Smooth muscle cell (in vitro differentiated cells): ENCODE results near the gene SMG5. TPM values are rescaled to one million over a fixed set of nuclear protein-coding genes. Genes with fewer than 3 reads are reported as not detected.

Experiments used
- DNase-seq: peaks from one replicate; lab custom pipeline; 2025; ENCODE audit not compliant: unreplicated experiment; lab: John Stamatoyannopoulos, UW
- H2AFZ ChIP-seq: fragments of 200-600 bp; sonication (generic); 2 replicates; pipeline ENCODE4 v1.6.0; 2016; ENCODE audit warnings: antibody characterized with exemption, low read depth, mild to moderate bottlenecking
- H3F3A ChIP-seq: fragments of 200-600 bp; sonication (generic); 2 replicates; pipeline ENCODE4 v1.6.0; 2017; ENCODE audit warnings: antibody characterized with exemption, low read depth
- H3K27ac ChIP-seq: fragments of 200-600 bp; sonication (generic); 2 replicates; pipeline ENCODE4 v1.5.1; 2016; ENCODE audit warnings: low read depth, mild to moderate bottlenecking
- H3K27me3 ChIP-seq: fragments of 200-600 bp; sonication (generic); 2 replicates; pipeline ENCODE4 v1.6.1; 2016; ENCODE audit warnings: low read depth, mild to moderate bottlenecking
- H3K36me3 ChIP-seq: fragments of 200-600 bp; sonication (generic); 2 replicates; pipeline ENCODE4 v1.5.1; 2016; ENCODE audit warnings: low read depth
- H3K4me1 ChIP-seq: fragments of 200-600 bp; sonication (generic); 2 replicates; pipeline ENCODE4 v1.5.1; 2016; ENCODE audit warnings: low read depth
- H3K4me2 ChIP-seq: fragments of 200-600 bp; sonication (generic); 2 replicates; pipeline ENCODE4 v1.6.0; 2016; ENCODE audit warnings: mild to moderate bottlenecking
- H3K4me3 ChIP-seq: fragments of 200-600 bp; sonication (generic); 2 replicates; pipeline ENCODE4 v1.5.1; 2016; ENCODE audit warnings: mild to moderate bottlenecking
- H3K79me2 ChIP-seq: fragments of 200-600 bp; sonication (generic); 2 replicates; pipeline ENCODE4 v1.6.0; 2016; ENCODE audit warnings: low read depth, mild to moderate bottlenecking
- H3K9ac ChIP-seq: fragments of 200-600 bp; sonication (generic); 2 replicates; pipeline ENCODE4 v1.6.0; 2016; ENCODE audit warnings: low read depth
- H3K9me3 ChIP-seq: fragments of 200-600 bp; sonication (generic); replicated peaks from 2 replicates; pipeline ENCODE4 v1.5.1; 2016; ENCODE audit warnings: low read depth
- H4K20me1 ChIP-seq: fragments of 200-600 bp; sonication (generic); 2 replicates; pipeline ENCODE4 v1.6.0; 2016; ENCODE audit warnings: low read depth
- CTCF ChIP-seq: fragments of 200-600 bp; sonication (generic); IDR thresholded peaks from 2 replicates; pipeline ENCODE4 v1.5.1; 2017; ENCODE audit warnings: borderline replicate concordance, mild to moderate bottlenecking, antibody characterized with exemption; ENCODE audit not compliant: insufficient read depth, poor library complexity, severe bottlenecking
- WGBS: methylation state at CpG from one replicate; pipeline ENCODE4 v1.1.7; 2016; ENCODE audit warnings: low lambda C conversion rate; 5-methylcytosine and 5-hydroxymethylcytosine counted together
- polyA plus RNA-seq: library from polyadenylated mRNA; unstranded; fragments of >200 nt; fragmentation: Nextera tagmentation; extraction: Ambion mirVana; gene quantifications from 2 replicates; pipeline ENCODE4 v1.2.1, GENCODE V29; 2016
- total RNA-seq: library from RNA; depleted of rRNA; stranded (reverse); fragments of >200 nt; gene quantifications from 2 replicates; pipeline ENCODE4 v1.2.3, GENCODE V29; 2014

The SMG5 gene
- total and polyA plus RNA-seq, 2 experiments from 2014 or later = 42.3 to 47.4 TPM

- Histone ChIP-seq H3K27ac (no peak overlapping the region), H3K9ac (no peak overlapping the region), H3F3A (no peaks in the 10 kb centered on the region), H3K4me3 (no peak overlapping the region), H3K4me2 (no peak overlapping the region), H3K79me2 (peaks cover 34% of the 10 kb centered on the region), H2AFZ (no peak overlapping the region), H4K20me1 (peaks cover 30% of the 10 kb centered on the region), H3K9me3 (no peaks in the 10 kb centered on the region), H3K27me3 (no peaks in the 10 kb centered on the region), H3K36me3 (no peaks in the 10 kb centered on the region), H3K4me1 (no peaks in the 10 kb centered on the region)
- TF ChIP-seq CTCF = no peak
- DNase-seq = no peak
- WGBS = 99% methylated on average over 8 of the region's 8 CpGs
Observed at GRCh38 chr1:156200044-156200443, 82.6 kb downstream of the SMG5 start.

Other genes with a start within 250 kb of the SMG5 start
- gene UBQLN4, start 229.0 kb downstream of the SMG5 start, total RNA-seq = 18.1 and 18.8 TPM in 2 replicates
- 19.4 and 23.3 TPM in 2 replicates for gene UBQLN4, start 229.0 kb downstream of the SMG5 start, polyA plus RNA-seq
- 32.2 and 55.1 TPM in 2 replicates for gene LAMTOR2, start 228.0 kb downstream of the SMG5 start, total RNA-seq
- gene LAMTOR2, start 228.0 kb downstream of the SMG5 start, polyA plus RNA-seq = 146 and 156 TPM in 2 replicates
- 16.8 and 27.1 TPM in 2 replicates for gene RAB25, start 221.7 kb downstream of the SMG5 start, total RNA-seq
- gene RAB25, start 221.7 kb downstream of the SMG5 start, polyA plus RNA-seq = 8.9 and 53.5 TPM in 2 replicates
- gene MEX3A, start 200.4 kb downstream of the SMG5 start, total RNA-seq = 13.5 and 13.8 TPM in 2 replicates
- 10.5 and 11.0 TPM in 2 replicates for gene MEX3A, start 200.4 kb downstream of the SMG5 start, polyA plus RNA-seq
- 237 and 256 TPM in 2 replicates for gene LMNA, start 168.1 kb downstream of the SMG5 start, total RNA-seq
- gene LMNA, start 168.1 kb downstream of the SMG5 start, polyA plus RNA-seq = 626 and 674 TPM in 2 replicates
- 2.1 and 5.0 TPM in 2 replicates for gene SEMA4A, start 129.2 kb downstream of the SMG5 start, total RNA-seq
- gene SEMA4A, start 129.2 kb downstream of the SMG5 start, polyA plus RNA-seq = 2.2 and 4.2 TPM in 2 replicates
- gene SLC25A44, start 88.7 kb downstream of the SMG5 start, total RNA-seq = 11.6 and 13.9 TPM in 2 replicates
- 11.4 and 17.7 TPM in 2 replicates for gene SLC25A44, start 88.7 kb downstream of the SMG5 start, polyA plus RNA-seq
- gene PMF1, start 69.8 kb downstream of the SMG5 start, total RNA-seq = 51.4 and 59.2 TPM in 2 replicates
- gene PMF1, start 69.8 kb downstream of the SMG5 start, polyA plus RNA-seq = 82.5 and 87.4 TPM in 2 replicates
- gene BGLAP, start 40.6 kb downstream of the SMG5 start, total RNA-seq = 0.63 TPM in 1 of 2 replicates, not detected in the other
- gene BGLAP, start 40.6 kb downstream of the SMG5 start, polyA plus RNA-seq = 0.62 and 2.9 TPM in 2 replicates
- 1.3 and 3.0 TPM in 2 replicates for gene PAQR6, start 34.8 kb downstream of the SMG5 start, total RNA-seq
- 2.7 and 4.4 TPM in 2 replicates for gene PAQR6, start 34.8 kb downstream of the SMG5 start, polyA plus RNA-seq
- gene TMEM79, start 1.5 kb upstream of the SMG5 start, total RNA-seq = 2.5 and 8.9 TPM in 2 replicates
- gene TMEM79, start 1.5 kb upstream of the SMG5 start, polyA plus RNA-seq = 6.9 and 18.9 TPM in 2 replicates
- 62.4 and 89.8 TPM in 2 replicates for gene GLMP, start 12.9 kb upstream of the SMG5 start, total RNA-seq
- 65.0 and 85.8 TPM in 2 replicates for gene GLMP, start 12.9 kb upstream of the SMG5 start, polyA plus RNA-seq
- gene VHLL, start 16.5 kb upstream of the SMG5 start, total RNA-seq = not detected in 2 replicates
- gene VHLL, start 16.5 kb upstream of the SMG5 start, polyA plus RNA-seq = not detected in 2 replicates
- 147 and 178 TPM in 2 replicates for gene CCT3, start 55.5 kb upstream of the SMG5 start, total RNA-seq
- gene CCT3, start 55.5 kb upstream of the SMG5 start, polyA plus RNA-seq = 179 and 182 TPM in 2 replicates
- gene TSACC, start 55.7 kb upstream of the SMG5 start, total RNA-seq = 0.54 and 2.9 TPM in 2 replicates
- gene TSACC, start 55.7 kb upstream of the SMG5 start, polyA plus RNA-seq = 0.72 TPM in 1 of 2 replicates, not detected in the other
- gene RHBG, start 86.4 kb upstream of the SMG5 start, total RNA-seq = 0.63 TPM in 1 of 2 replicates, not detected in the other
- gene RHBG, start 86.4 kb upstream of the SMG5 start, polyA plus RNA-seq = 0.09 TPM in 1 of 2 replicates, not detected in the other
- gene MEF2D, start 217.9 kb upstream of the SMG5 start, total RNA-seq = 23.2 and 24.3 TPM in 2 replicates
- gene MEF2D, start 217.9 kb upstream of the SMG5 start, polyA plus RNA-seq = 40.5 and 45.6 TPM in 2 replicates